ENCODE results near the gene EDAR.
A peak's percentile ranks its signal among the peaks of the same experiment; 100 is the strongest.

EDAR gene

DNA sequence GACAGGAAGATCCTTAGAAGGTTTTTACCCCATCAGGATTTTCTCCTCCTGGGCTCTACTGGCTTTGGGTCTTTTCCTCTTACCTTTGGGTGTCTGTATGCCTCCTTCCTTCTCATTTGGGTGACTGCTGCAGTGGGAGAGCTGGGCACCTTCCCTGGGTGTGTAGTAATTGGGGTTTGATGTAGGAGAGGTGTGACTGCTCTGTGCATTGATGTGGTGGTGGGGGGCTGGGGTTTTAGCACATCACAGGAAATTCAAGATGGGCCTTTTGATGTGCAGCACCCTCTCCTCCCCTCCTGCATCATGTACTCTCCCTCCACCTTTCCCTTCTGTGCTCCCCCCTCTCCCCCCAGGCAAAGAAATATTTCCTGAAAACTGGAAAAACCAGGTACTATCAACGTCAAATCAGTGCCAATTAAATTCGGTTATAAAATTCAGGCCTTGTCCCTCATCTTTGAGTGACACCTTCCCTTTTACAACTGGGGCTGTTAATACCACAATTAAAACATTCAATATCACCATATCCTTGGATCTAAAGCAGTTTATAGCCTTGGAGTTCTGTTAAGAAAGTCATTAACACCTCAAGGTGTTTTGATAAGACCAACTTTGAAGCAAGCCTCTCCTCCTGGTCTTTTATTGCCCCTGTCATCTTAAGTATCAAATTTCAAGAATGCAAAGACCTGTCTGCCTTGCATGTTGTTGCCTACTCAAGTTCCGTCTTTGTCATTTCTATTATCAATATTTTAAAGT, 23.3 kb downstream of the EDAR start:
- DNase-seq, result peak; percentile 53

DNA sequence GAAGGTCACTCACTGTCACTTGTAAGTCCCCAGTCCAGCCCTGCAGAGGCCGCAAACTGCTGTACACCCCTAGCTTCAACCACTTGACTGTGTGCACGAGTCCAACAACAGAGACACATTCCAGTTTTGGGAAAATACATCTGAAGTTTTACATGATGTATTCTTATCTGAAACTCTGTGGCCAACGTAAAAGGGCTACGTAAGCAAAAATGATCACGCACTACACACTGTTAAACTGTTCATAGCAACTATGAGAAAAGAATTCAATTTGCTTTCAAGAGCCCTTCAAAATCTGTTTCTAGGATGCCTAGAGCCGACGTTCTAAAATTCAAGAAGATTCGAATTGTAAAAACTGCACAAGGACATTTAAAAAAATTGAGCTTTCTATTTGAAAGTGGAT, 26.0 kb downstream of the EDAR start:
- DNase-seq, result no peak

DNA sequence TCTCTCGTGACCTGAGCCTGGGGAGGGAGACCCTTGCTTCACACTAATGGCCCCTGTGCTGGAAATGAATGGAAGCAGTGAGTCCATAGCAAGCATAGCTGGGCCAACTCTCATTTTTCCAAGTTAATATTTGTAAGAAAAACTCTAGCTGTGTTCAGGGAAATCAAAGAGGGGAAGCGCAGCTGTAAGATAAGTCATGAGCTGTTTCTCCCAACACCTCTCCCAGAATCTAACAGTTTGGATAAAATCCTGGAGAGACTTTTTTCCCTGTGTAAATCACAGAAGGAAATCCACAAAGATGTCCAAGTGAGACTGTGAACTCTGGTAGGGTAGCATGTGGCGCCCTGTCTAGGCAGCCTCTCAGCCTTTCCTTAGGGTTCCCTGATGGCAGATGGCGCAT, 27.2 kb downstream of the EDAR start:
- DNase-seq, result no peak

DNA sequence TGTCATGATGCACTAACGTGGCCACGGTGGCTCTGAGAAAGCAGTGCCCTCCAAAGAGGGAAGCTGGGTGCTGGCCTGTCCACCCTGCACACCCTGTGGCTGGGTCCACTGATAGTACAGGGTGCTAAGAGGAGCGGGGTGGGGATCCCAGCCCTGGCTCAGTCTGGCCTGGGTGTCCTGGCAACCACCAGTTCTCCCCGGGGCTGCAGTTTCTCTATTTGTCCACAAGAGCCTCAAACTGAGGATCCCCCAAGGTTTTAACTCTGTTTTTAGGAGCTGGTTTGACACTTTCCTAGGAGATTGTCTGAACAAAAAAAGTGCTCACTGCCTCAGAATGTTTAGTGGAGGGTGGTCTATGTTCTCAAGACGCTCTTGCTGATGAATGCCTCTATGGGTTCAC, 29.0 kb downstream of the EDAR start:
- DNase-seq, result no peak

DNA sequence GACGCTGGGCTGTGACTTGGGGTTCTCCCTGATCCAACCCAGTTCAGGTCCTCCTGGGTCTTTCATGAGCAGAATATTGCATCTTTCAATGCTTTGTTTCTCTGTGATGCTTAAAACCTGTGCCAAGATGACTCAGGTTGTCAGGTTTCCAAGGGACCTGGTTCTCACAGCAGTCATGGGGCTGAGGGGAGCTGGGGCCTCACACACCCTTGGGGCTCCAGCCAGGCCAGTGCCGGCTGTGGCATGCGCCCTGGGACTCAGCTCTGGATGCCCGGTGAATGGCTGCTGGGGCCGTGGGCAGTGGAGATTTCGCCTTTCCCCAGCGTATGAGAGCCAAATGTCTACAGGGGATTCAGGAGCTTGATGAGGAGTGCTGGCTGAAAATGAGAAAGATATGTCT, 29.6 kb downstream of the EDAR start:
- DNase-seq, result no peak

DNA sequence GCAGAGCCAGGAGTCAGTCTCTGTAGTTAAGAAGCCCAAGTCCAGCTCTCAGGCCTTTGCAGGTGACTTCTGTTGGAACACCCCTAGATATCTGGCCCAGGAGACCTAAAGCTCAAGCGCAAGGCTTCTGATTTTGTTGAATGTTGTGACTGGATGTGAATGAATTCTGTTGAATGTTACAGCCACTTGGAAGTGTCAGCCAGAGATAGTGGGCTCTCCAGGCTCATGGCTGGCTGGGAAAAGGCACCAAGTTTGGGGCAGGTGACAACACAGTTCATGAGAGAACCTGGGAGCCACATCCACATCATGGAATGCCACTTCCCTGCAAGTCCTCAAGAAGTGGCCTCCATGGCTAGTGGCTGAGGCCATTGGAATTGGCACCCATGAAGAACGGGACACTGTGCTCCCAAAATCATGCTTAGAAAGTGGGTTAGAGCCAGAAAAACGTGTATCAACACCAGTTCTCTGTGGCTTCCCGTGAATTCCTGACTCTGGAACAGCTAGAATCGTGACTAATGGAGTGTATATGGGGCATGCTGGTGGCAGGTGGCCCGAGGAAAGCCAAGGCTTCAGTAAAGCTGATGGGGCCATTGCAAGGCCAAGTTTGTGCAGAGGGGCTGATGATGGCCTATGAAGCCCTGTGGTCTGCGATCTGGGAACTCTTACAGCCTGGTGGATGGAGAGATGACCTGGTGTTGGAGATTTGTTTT, 30.2 kb downstream of the EDAR start:
- DNase-seq, result no peak

DNA sequence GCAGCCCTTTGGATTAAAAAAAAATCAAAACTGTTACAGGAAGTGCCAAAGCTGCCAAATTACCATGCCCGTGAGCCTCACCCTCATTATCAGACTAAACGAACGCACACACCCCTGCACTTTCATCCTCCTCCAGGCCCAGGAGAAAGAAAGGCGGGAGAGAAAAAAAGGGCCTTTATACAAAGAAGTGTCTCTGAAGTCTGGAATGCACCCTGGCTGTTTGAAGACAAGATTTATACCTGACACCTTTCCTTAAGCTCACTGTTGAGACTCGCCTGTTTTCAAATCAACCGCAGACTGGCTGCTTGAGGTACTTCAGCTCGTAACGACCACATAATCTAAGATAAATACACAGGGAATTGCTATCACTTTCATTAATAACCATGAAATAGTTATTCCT, 31.0 kb downstream of the EDAR start:
- DNase-seq, result peak; percentile 5

DNA sequence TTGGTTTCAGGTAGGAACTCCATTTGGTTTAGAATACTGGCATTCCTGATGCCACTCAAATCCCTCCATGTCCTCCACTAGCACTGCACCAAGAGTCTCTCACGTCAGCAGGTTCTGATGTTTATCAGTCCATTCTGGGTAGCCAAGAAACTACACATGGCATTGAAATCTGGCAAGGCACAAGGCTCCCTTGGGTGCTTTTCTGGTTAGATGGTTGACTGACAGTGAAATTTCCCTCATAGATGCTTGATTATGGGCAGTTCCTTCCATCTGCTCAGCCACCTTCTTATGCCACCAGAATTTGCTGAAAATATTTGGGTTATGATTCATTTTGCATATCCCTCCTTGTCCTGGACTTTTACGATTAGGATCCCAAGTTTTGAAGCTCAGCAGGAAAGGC, 32.6 kb downstream of the EDAR start:
- DNase-seq, result no peak

DNA sequence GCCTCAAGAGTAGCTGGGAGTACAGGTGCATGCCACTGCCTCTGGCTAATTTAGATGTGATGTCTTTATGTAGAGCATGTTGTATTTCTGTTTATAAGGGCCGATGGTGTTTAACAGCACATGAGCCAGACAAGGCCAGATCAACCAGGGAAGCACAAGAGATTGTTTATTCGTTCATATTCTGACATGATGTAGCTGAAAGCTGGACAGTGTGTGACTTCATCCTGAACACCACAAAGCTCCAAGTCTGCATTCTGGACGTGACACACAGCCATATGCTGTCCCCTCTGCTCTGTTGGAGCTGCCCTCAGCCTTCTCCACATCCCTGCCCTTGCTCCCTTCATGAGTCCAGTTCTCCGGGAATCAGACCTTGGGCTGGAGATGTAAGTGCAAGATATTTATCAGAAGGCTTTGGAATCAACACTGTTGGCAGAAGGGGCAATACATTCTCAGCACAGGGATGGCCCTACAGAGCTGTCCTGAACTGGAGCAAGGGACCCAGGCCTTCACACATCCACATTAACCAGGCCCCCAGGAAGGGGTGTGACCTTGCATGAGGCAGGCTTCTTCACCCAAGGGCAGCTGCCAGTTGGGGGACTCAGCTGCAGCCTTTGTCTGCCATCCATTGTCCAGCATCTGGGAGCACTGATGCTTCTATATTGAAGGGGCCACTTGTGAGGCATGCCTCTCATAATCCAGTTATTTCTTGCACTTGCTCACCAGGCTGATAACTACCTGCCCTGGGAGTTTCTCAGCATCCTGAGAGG, 38.5 kb downstream of the EDAR start:
- DNase-seq, result no peak

DNA sequence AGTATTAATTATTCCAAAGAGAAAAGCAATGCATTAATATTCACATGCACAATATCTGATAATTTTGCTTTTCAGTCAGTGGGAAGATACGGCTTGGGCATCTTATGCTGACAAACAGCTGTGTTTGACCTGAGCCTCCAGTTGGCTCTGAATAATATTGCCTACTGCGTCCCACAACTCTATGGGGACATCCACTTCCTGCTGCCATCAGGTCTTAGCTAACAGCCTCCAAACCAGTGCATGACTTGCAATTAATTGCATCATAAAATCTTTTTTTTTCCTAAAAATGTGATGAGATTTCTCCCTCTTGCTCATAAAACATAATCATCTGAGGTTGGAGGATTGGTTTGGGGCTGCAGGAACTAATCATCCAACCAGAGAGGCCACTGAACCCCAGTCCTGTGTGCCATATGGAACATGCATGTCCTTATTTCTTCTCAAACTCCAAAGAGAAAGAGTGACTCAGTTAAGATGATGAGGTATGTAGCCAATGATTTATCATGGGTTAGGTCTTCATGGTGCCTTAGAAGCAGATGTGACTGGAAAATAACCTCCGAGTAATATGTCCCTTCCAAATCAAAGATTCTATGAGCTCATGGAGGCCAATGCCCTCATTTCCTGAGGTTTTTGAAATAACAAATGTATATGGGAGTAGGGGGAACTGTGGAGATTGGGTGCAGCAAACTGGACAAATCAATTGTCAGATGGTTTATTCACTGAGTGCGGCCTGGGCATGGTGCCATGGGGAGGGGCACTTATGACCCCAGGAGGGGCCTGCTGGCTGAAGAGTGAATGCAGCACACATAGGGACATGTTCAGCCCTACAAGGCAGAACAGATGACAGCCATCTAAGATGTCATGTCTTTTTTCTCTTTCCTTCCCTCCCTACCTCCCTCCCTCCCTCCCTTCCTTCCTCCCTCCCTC, 39.4 kb downstream of the EDAR start:
- no peak for DNase-seq

DNA sequence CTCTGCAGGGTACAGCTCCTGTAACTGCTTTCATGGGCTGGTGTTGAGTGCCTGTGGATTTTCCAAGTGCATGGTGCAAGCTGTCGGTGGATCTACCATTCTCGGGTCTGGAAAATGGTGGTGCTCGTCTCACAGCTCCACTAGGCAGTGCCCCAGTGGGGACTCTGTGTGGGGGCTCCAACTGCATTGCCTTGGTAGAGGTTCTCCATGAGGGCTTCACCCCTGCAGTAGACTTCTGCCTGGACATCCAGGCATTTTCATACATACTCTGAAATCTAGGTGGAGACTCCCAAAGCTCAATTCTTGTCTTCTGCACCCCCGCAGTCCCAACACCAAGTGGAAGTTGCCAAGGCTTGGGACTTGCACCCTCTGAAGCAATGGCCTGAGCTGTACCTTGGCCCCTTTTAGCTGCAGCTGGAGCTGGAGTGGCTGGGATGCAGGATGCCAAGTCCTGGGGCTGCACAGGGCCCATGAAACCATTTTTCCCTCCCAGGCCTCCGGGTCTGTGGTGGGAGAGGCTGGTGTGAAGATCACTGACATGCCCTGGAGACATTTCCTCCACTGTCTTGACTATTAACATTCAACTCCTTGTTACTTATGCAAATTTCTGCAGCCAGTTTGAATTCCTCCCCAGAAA, 41.6 kb downstream of the EDAR start:
- no peak for DNase-seq

DNA sequence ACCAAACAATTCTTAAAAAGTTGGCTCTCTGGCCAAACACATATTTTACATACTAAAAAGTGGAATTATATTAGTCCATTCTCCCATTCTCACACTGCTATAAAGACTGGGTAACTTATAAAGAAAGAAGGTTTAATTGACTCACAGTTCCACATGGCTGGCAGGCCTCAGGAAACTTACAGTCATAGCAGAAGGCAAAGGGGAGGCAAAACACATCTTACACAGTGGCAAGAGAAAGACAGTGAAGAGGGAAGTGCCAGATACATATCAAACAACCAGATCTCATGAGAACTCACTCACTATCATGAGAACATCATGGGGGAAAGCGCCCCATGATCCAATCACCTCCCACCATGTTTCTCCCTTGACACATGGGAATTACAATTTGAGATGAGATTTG, 42.6 kb downstream of the EDAR start:
- no peak for DNase-seq

DNA sequence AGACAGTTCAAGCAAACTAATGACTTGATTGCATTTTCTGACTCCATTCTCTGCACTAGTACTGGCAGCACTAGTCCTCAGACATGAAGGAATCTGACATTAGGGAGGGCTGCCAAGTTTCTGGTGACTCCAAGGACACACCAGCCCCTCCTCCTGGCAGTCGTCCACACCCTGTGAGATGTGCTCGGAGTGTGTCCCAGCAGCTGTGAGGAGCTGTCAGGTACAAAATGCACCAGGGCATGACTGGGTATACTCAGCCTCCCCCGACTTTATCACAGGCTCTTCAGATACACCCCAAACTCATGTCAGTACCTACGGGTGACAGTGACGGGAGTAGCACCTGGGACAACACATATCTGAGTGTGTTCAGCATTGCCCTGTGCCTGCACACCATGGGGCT, 43.1 kb downstream of the EDAR start:
- no peak for DNase-seq

DNA sequence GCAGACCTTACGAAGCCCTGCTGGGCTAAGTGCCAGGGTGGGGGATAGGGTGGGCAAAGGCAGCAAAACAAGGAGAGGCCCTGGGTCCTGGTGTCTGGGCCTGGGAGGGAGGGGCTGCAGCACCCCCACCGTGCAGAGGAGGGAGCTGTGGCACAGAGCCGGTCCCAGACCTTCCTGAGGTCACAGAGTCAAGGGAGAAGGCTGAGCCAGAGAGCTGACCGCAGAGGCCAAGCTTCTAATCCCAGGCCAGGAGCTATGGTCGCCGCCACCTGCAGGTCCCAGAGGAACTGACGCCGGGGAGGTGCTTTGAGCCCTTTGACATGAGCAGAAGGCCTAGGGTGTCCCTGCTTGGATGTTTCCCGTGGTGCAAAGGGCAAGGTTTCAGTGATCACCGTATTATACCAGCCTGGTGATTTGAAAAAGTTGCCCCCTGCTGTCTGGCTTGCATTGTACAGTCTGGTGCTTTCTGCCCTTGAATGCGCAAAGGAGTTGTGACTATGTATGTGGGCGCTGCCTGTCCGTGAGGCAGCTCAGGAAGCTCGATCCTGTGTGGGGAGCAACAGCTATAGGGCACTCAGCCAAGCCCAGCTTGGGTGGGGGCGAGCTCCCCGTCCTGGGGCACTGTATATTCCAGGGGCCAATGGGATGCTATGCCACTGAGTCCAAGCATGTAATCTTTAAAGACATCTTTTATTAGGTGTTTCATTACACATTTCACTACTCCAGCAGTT, 44.3 kb downstream of the EDAR start:
- DNase-seq, result no peak

DNA sequence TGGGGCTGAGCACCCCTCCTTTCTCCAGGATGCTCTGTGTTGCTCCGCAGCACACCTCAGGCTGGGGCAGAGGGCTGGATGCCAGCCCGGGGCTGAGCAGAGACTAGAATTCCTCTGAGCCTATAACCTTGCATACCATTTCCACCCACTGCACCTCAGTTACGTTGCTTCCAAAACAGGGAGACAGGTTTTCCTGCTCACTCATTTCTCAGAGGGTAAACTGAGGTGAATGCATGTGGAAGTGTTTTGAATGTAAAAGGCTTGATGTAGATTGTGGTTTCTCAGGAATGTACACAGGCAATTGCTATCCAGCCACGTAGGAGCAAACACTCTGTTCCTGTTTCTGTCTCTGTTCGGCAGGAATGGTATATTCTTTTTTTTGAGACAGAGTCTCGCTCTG, 45.3 kb downstream of the EDAR start:
- no peak for DNase-seq

DNA sequence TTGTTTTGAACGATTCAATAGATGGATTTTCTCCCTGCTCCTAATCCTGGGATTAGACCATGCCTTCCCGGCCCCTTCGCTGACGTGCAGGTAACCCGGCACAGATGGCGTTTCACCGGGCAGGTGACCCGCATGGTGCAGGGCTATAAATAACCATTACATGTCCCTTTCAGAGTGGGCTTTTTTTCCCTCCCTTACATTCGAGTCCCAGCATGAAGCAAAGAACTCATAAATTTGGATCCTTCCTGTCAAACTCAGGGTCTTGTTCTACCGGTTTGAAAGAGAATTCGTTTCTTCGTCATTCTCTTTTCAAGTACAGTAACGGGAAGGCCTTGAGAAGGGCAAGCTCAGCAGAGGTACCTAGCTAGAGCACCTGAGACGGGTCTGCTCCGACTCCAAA, 46.1 kb downstream of the EDAR start:
- DNase-seq, result no peak

DNA sequence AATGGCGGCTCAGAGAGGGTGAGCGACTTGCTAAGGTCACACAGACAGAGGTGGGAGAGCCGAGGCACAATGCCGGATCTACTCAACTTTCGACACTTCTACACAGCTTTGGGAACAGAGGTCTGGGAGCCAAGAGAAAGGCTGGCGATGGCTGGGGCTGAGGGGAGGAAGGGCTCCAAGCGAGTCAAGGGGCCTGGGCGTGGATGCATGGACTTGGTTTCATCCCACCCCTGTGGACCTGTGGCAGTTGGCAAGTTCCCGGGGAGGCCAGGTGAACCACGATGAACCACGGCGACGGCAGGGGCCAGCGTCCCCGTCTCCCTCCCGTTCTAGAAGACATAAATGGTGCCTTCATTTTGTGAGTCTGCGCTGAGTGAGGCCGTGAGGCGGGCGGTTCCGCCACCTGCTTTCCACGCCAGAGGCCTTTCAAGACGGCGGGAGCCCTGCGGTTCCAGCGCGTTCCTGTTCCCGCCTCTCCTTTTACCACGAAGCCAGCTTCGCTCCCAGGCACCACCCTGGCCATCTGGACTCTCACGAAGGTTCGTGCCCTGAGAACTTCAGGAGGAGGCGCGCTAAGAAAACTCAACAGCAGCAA, 46.7 kb downstream of the EDAR start:
- DNase-seq, result no peak

DNA sequence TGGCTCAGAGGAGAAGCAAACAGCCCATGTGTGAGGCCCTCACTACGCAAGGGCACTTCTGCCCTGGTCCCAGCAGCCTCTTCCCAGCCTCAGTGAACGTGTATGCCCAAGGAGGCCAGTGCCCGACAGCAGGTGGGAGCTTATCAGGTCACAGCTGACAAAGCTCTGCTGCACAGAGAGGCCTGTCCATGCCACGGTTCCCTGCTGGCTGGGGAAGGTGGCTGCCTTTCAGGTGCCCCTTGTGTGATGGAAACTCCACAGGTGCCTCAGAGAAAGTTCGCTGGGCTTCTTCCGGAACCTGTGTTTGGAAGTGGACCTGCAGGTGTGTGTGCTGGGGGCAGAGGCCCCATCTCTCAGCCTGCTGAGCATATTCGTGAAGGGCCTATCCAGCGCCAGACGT, 47.3 kb downstream of the EDAR start:
- no peak for DNase-seq

DNA sequence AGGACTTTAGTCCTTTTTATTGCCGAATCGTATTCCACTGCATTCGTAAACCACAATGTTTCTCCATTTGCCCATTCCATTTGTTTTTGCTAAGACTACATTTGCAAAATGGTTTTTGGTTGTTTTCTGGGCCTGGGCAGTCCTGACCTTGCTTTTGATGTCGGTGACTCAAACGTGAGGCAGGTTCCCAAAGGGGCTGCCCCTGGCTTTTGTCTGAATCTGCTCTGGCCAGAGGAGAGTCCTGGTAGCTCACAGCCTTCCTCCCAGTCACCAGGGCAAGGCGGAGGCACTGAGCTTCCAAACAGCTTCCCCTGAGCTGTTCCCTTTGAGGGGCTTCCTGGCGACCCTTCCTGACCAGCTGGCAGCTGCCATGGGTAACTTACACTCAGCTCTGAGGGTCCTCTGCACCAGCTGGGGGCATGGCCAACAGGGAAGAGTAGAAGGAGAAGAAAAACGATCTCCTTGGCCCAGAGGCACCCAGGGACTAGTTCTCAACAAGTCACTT, 47.8 kb downstream of the EDAR start:
- DNase-seq, result no peak

DNA sequence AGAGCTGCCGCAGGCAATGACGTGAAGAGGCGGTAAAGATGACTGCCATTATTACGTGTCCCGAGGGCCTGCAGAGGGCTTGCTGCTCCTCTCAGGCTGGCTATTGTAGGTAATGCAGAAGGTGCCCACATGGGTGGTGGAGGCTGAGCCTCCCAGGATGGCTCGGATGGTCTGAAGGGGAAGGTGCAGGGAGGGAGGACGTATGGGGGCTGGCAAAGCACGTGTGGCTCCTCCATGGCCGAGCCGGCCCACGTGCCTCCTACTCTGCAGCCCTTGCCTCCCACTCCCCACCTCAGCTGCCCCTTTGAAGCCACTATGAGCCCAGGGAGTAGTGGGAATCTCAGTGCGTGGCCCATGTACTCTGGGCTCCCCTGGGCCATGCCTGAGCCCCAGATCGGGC, 48.9 kb downstream of the EDAR start:
- no peak for DNase-seq

DNA sequence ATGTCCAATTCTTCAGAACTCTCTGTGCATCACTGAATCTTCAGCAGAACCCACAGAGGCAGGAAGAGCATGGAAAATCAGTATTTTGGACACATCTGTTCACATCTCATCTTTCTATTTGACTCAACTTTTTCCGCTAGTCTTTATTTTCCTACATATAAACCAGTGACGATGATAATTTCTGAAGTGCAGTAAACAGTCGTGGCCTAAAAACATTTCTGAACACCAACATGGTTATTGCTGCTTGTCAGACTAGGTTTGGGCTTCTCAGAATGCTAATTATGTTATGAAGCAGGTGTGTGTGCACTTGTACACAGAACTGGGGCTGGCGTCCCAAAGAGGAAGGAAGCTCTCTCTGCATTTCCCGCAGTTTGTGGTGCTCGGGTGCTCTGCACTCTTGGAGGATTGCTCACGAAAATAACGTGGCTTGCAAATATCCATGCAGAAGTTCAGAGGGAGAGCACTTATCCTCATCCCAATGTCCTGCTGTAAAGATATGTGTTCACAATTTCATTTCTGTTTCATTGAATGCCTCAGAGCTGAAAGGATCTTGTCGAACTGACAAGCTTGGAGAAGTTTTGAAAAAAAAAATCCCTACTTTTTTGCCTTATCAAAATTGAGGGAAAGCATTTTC, 50.8 kb downstream of the EDAR start:
- DNase-seq, result no peak
